HG03571 (cell line): Measurements from ENCODE around the gene CARMIL1.

Source experiments
- ATAC-seq: cut with Tn5 transposase; IDR thresholded peaks from one replicate; pipeline ENCODE4 v1.9.1; 2021; ENCODE audit not compliant: unreplicated experiment

CARMIL1 gene

DNA sequence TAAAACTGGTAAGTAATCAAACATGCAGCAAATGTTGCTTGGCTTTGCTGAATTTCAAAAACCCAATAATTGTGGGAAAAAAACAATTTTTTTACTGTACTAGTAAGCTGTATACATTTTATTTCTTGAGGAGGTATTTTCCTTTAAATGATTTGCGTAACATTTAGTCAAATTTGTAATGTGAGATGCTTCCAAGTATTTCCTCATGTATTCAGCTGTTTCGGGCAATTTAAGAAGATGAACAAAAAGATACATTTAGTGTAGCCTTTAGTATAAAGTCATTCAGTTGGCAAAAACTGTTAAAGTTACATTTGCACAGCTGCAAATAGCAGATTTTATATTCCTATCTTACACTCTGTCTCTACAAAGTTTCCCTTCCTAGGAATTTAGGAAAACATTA lies 186.8 kb downstream of the CARMIL1 start:
- ATAC-seq: no peak

DNA sequence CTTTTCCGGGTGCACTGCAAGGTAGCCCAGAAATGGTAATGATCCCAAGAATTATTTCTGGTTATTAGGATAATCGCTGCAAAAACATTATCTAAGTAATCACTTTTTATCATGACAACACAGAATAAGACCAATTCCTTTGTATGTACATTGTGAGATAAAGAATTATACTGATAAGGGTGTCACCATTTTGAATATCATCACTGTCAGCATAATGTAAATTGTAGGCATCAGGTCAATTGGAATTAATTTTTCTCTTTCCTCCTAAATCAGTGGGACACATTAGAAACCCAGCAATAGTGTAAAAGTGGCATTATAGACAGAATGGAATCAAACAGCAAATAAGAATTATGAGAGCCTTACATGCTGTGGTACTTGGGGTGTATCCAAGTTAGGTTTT lies 189.7 kb downstream of the CARMIL1 start:
- ATAC-seq: no peak

DNA sequence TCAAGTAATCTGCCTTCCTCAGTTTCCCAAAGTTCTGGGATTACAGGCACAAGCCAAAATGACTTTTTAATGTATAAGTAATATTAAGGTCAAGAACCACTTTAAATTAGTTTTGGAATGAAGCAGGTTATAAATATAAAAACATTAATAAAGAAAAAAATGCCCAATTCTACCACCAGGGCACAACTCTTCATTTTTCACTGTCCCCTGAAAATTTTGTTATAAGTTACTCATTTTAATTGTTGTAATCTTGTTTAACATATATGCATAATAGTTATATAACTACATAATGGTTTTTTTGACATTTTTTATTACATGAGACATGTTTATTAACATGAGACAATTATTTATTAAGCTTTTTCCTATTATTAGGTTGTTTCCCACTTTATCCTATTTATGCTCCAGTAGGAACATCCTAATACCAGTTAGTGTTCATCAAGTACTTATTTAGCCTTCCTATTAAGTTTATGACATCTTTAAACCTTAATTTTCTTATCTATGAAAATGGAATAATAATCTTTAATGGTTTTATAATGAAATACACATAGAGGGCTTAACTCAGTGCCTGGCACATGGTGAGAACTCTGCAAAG lies 190.7 kb downstream of the CARMIL1 start:
- ATAC-seq: no peak

DNA sequence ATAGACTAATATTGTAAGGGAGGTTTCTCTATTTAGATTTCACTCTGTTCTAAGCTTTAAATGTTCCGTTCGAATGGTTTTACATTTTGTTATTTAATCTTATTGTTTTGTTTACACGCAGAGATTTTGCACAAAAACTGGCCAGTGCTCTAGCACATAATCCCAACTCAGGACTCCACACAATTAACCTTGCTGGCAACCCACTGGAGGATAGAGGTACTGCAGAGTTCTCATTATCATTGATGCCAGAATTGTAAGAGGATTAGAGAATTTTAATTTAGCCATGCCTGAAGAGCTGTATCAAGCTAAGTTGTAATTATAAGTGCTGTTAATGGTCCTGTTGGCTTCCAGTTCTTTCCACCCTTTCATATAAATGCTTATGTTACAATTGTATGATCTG lies 193.1 kb downstream of the CARMIL1 start:
- ATAC-seq: no peak

DNA sequence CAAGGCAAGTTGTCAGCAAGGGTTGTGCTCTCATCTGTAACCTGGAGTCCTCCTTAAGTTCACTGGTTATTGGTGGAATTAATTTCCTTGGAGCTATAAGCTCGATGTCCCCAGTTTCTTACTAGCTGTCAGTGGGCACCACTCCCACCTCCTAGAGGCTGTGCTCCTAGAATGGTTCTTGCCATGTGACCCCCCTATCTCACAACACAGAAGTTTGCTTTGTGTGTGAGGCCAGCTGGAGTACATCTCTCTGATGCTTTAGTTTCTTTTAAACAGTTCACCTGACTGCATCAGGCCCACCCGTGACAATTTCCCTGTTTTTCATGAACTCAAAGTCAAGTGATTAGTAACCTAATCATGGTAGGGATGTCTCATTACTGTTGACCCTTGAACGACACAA lies 193.7 kb downstream of the CARMIL1 start:
- ATAC-seq: no peak

DNA sequence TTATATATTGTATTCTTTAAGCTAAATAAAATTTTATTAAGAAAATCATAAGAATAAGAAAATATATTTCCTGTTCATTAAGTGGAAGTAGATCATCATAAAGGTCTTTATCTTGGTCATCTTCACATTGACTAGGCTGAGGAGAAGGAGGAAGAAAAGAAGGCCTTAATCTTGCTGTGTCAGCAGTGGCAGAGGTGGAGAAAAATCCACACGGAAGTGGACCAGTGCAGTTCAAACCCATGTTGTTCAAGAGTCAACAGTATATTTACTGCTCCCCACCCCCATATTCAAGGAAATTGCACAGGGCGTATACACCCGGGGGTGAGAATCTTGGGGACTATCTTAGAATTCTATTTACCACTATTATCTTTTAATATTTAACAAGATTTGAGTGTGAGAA lies 194.3 kb downstream of the CARMIL1 start:
- no peak for ATAC-seq

DNA sequence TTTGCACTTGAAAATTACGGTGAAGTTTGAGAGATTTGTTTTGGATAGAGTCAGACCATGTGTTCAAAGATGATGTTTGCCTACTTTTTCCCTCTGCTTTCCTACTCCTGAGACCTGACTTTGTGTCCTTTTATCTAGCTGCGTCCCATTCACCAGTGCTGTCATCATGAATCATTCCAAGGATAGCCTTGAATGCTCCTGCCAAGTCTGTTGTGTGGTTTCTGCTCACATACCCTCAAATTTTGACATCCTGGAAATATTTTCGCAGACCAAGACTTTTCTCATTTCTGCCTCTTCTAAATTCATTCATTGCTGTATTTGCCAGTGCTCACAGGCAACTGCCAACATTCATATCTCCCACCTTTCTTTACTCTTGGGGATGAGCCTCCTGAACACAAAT lies 197.0 kb downstream of the CARMIL1 start:
- no peak for ATAC-seq

DNA sequence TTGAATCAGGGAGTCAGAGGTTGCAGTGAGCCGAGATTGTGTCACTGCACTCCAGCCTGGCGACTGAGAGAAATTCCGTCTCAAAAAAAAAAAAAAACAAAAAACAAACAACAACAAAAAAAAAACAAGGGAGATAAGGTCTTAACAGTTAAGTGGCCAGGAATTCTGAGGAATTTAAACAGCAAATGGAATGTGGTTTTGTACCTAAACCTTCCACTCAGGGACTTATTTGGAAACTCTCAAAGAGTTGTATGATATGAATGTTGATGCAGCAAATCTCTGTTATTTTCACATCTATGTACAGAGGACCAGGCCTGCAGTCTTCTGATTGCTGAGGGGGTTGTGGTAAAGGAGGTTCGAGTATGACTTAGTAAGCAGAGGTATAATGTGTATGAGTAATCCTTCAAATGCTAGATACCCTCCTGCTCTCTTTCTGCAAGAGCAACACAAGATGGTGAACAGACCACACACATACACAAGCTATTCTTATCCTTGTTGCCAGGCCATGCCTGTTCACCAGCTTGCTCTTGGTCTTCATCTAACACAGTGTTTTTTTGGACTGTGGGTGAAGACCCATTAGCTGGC lies 197.9 kb downstream of the CARMIL1 start:
- ATAC-seq: no peak

DNA sequence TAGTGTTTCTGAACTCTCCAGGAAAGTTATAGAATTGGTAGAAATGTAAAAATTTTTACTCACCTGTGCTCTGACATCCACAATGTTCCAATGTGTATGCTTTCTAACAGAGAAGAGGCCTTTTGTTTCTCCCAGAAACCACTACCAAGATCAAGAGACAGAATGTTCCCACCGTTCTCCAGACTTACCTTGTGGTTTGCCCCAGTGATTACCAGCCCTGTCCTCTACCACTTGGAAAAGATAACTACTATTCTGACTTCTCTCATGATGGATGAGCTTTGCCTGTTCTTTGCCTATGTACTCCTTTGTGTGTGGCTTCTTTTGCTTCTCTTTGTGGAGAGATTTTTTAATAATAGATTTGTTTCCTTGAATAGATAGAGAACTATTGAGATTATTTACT lies 199.8 kb downstream of the CARMIL1 start:
- no peak for ATAC-seq

DNA sequence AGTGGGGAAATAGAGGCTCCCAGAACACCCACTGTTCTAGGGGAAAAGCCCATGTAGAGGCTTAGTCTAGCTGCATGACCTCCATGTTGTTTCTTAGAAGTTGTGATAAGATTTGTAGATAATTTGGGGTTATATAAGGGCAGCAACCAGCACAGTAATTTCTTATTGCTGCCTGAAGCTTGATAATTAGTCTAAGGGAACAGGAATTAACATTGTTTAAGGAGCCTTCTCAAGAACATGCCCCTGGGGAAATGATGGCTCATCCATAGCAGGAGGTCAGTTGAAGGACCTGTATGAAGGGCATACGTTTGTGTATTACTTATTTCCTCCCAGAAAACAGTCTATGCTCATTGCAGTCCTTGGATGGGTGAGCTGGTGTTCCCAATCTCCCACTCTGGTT lies 202.1 kb downstream of the CARMIL1 start:
- no peak for ATAC-seq

DNA sequence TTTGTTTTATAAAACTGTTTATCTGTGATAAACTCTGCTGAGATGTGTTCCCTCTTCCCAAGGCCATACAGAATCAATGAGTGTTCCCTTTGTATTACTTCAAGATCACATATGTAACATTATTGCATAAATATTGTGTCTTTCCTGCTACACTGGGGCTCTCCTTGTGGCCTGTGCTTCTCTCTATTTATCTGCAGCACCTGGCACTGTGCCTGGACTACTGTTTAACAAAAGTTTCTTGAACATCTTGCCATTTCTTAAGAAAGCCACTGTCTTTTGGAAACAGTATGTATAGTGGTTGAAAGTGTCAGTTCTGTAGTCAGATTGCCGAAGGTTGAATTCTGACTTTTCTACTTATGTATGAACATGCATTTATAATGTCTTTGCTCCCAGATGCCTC lies 203.8 kb downstream of the CARMIL1 start:
- ATAC-seq: no peak

DNA sequence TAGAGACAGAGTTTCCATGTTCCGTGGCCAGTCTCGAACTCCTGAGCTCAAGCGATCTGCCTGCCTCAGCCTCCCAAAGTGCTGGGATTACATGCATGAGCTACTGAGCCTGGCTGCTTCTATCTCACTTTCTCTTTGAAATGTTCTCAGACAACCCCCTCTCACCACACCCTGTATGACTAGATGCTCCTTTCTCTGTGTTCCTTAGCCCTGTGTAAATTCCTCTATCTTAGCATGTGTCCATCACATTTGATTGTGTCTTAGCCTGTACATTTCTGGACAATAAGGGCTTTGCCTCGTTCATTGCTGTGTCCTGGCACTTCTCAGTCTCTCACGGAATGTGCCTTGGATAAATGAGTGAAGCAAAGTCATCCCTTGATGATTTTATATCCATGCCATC lies 204.8 kb downstream of the CARMIL1 start:
- ATAC-seq: no peak

DNA sequence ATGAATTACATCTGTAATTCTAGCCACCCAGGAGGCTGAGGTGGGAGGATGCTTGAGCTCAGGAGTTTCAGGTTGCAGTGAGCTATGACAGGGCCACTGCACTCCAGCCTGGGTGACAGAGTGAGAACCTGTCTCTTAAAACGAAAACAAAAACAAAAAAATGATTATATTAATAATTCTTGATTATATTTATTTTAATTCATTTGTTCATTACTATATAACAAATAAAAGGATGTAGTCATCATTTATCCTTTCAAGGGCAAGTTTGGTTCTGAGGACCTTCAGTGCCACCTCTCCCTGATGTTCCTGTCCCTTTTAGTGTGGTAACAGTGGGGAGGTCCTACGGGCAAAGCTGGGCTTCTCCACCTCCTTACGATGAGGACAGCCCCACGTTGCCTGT lies 205.7 kb downstream of the CARMIL1 start:
- ATAC-seq: no peak

DNA sequence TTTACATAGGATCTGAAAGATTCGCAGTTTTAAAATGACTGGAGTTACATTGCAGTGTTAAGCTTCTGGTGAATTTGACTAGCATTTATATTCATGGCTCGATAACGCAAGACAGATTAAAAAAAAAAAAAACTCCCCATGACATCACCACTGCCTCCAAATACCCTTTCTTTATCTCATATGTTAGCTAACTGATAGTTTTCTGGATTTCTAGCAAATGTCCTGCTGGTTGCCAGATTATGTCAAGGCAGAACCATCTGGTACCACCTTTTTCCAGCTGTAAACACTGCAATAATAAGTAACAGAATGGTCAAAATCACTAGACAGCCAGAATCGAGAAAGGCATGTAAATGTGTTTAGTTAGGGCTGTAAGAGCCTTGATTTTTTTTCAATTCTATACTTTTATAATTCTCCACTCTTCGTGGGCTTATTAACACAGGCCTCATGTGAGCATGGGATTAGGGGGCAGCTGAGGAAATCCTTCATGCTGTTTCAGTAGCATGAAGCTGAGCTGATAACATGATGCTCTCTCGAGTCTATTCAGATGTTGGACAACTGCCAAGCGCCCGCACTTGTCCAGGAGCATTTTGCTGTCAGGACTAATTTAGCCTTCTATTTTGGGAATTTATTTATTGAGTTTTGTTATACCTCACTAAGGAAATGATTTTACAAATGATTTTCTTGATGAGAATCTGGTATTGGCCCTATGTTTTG lies 206.8 kb downstream of the CARMIL1 start:
- no peak for ATAC-seq

DNA sequence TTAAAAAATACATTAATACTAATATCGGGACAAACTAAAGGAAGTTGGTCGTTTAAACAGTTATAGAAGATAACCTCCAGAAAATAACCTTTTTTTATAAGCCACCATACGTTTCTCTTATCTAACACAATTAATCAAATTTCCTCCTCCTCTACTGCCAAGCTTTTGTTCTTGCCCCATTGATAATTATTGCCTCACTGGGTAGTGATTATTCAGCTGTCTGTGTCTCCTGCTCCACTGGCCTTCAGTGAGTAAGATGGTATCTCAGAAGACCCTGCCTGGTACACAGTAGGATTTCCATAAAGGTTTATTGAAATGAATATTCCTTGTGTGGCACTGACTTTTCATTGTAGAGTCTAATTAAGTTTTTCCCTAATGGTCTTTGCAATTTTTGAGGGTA lies 207.4 kb downstream of the CARMIL1 start:
- no peak for ATAC-seq

DNA sequence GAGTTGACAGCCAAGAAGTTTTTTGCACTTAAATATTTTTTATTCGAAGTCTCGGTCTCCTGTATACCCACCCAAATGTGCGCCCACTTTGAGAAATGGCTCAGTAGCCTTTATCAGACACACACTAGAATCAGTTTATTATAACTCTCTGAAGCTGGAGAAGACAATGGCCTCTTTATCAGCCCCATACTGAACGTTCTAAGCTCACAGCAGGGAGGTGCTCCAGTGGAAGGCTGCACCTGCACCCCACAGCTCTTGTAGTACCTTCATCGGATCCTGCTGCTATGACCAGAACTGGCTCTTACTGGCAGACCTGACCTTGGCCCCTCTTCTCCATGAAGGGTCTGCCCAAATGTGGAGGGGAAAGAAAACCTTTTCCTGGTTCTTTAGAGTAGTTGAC lies 207.8 kb downstream of the CARMIL1 start:
- no peak for ATAC-seq

DNA sequence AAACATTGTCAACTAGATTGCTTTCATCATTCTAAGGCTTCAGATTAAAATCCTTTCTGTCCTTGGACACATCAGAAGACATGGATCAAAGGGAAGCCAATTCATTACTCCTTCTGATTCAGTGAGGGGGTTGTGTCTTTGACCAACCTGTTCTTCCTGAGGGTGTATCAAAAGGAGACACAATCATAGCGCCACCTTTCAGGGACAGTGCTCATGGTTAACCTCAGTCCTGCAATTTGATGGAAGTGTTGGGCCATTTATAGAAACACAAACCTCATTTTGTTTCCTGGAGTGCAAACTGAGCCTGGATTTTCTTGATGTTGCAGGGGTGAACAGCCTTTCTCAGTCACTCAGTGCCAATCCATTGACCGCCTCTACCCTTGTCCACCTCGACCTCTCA lies 209.0 kb downstream of the CARMIL1 start:
- ATAC-seq: no peak

DNA sequence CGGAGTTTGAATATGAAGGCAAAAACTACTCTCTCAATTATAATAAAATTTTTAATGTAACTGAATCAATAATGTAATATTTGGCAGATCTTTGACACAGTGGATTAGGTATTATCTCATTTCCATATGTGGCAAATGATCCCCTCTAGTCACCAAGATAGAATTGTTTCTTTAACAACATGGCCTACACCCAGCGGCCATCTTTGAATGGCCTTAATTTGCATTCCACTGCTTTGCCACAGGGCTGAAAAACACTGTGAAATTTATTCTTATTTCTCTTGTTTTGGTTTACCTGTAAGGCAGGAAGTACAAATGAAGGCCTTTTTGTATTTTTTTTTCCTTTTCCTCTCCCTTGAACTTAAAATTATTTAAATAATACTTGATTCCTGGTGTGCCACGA lies 210.2 kb downstream of the CARMIL1 start:
- no peak for ATAC-seq

DNA sequence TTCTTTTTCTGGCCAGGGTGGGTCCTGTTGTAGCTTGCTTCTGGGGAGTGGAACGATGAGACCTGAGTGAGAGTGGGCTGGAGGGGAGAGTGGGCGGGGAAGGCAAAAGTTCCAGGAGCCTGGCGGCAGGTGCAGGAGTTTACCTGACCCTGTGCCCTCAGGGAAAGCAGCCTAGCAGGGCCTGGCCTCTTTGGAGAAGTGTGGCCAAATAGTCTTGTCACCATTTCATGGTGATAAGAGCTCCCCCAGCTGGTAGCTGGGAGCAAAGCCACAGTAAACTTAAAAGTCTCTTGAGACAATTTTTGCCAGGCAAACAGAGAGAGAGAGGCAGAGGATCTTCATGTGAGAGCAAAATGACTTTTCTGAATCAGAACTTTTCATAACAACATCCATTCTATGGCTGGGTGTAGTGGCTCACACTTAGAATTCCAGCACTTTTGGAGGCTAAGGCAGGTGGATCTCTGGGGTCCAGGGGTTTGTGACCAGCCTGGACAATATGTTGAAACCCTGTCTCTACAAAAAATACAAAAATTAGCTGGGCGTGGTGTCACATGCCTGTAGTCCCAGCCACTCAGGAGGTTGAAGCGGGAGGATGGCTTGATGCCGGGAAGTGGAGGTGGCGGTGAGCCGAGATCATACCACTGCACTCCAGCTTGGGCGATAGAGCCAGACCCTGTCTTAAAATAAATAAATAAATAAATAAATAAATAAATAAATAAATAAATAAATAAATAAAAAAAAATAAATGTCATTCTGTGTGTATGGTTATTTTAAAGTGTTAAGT lies 211.0 kb downstream of the CARMIL1 start:
- ATAC-seq: peak; percentile 83

DNA sequence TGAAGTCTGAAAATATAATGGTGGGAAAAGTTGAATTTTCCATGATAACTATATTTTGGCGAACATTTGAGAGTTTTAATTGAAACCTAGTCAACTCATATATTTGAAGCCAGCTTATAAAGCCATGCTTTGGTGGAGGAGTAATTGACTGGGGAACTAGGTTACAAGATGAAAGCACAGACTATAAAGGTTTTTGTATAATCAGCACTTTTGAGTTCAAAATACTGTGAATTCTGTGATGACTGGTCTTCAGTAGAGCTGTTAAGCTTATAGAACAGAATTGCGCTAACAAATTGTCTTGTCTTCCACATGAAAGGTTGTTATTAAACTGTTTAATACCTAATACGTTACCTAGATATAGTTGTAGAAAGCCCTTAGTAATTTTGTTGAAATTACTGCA lies 213.8 kb downstream of the CARMIL1 start:
- no peak for ATAC-seq

DNA sequence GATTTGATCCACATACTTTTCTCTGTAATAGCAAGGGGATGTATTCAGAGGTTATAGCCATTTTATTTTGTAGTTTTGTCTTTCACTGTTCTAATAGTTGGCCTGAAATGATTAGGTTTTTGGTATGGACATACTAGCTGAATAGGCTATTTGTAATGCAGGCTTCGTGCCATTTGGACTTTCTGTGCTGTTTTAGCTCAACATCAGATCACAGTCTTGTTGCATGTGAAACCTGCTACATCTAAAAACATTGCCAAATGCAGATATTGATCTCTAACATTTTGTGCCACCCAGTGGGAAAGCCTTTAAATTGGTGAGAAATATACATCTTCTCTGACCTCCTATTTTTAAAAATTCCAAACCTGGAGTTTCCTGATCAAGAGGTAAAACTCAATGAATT lies 215.3 kb downstream of the CARMIL1 start:
- no peak for ATAC-seq
